C4-2B (cell line): Measurements from ENCODE around the gene SORCS2.

Source experiments
- ZFX ChIP-seq: fragments of 450-650 bp; IDR thresholded peaks from 2 replicates; pipeline ENCODE4 v1.6.1; 2017
- TF ChIP-seq, protein P1 (sequence below): fragments of 450-650 bp; conservative IDR thresholded peaks from 2 replicates; pipeline ENCODE4 v1.5.1; 2017; ENCODE audit warnings: mild to moderate bottlenecking

DNA sequence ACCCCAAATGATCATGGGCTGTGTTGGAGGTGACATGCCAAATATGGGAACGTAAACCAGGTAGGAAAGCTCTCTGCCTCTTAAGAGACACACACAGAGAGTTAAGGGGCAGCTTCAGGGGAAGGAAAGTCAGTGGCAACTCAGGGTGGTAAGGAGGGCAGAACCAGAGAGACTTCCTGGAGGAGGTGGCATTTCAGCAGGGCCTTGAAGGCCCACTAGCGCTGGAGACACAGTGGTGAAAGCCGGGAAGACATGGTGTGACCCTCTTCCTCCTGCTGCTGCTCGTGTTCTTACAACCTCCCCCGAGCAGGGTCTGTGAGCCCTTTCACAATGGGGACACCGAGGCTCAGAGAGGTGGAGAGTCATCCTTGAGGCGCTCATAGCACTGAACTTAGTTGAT lies 68.2 kb downstream of the SORCS2 start:
- TF ChIP-seq, protein P1, sequence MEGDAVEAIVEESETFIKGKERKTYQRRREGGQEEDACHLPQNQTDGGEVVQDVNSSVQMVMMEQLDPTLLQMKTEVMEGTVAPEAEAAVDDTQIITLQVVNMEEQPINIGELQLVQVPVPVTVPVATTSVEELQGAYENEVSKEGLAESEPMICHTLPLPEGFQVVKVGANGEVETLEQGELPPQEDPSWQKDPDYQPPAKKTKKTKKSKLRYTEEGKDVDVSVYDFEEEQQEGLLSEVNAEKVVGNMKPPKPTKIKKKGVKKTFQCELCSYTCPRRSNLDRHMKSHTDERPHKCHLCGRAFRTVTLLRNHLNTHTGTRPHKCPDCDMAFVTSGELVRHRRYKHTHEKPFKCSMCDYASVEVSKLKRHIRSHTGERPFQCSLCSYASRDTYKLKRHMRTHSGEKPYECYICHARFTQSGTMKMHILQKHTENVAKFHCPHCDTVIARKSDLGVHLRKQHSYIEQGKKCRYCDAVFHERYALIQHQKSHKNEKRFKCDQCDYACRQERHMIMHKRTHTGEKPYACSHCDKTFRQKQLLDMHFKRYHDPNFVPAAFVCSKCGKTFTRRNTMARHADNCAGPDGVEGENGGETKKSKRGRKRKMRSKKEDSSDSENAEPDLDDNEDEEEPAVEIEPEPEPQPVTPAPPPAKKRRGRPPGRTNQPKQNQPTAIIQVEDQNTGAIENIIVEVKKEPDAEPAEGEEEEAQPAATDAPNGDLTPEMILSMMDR, result no peak
- TF ChIP-seq ZFX, result no peak
